Esophagus squamous epithelium (tissue), 4 donors: ENCODE measurements around the gene EML2.

Source experiments
- CTCF ChIP-seq, 6 experiments: fragments of 450-650 bp in 4 of 6; fragments of 200-600 bp in 2 of 6; sonication (generic) in 2 of 6; IDR thresholded peaks; one replicate each; pipeline ENCODE4 v1.5.1; 2016 to 2019; ENCODE audit warnings: antibody characterized with exemption in 6 of 6, mild to moderate bottlenecking in 4 of 6, moderate library complexity in 4 of 6
- POLR2A ChIP-seq, 4 donors: fragments of 450-650 bp; IDR thresholded peaks; one replicate each; pipeline ENCODE4 v1.6.1; 2017; ENCODE audit warnings: antibody characterized with exemption in 4 of 4, mild to moderate bottlenecking in 4 of 4, moderate library complexity in 3 of 4

- TF ChIP-seq CTCF (IDR thresholded peaks at IDR 0.05) = no peak
- peak in 2 of 4 donors; percentile 16 to 43 for TF ChIP-seq POLR2A (IDR thresholded peaks at IDR 0.05)
Measured at GRCh38 chr19:45613926-45614725, 25.1 kb downstream of the EML2 start.
